GM19193 (cell line): ENCODE data around the gene PTGES2.

ENCODE experiments used
- POLR2A ChIP-seq: IDR thresholded peaks from 4 replicates; pipeline ENCODE4 v1.6.1; 2011; ENCODE audit not compliant: insufficient read depth, insufficient read length; ENCODE audit errors: extremely low read depth

PTGES2 gene

DNA sequence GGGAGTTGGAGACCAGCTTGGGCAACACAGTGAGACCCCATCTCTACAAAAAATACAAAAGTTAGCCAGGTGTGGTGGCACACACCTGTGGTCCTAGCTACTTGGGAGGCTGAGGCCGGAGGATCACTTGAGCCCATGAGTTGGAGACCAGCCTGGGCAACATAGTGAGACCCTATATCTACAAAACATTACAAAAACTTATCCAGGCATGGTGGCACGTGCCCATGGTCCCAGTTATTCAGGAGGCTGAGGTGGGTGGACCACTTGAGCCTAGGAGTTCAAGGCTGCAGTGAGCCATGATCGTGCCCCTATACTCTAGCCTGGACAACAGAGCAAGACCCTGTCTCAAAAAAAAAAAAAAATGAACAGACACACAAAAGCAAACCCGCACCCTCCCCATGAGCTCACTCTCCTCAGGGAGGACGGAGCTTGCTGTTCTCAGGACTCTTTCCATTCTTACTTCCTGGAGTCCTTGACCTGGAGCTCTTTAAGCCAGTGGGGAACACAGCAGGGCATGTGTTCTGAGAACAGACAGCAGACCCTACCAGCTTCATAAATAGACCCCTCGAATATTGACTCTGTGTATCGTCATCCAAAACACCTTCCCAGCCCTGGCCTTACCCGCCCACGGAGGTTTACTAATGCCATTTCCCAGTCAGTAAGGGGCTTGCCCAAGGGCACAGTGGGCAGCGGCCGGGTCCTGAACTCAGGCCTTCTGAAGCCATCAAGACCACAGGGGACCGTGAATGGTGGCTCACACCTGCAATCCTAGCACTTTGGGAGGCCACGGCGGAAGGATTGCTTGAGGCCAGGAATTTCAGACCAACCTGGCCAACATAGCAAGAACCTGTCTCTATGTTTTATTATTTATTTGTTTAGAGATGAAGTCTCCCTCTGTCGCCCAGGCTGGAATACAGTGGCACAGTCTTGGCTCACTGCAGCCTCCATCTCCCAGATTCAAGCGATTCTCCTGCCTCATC lies 11.1 kb downstream of the PTGES2 start:
- no peak for TF ChIP-seq POLR2A

DNA sequence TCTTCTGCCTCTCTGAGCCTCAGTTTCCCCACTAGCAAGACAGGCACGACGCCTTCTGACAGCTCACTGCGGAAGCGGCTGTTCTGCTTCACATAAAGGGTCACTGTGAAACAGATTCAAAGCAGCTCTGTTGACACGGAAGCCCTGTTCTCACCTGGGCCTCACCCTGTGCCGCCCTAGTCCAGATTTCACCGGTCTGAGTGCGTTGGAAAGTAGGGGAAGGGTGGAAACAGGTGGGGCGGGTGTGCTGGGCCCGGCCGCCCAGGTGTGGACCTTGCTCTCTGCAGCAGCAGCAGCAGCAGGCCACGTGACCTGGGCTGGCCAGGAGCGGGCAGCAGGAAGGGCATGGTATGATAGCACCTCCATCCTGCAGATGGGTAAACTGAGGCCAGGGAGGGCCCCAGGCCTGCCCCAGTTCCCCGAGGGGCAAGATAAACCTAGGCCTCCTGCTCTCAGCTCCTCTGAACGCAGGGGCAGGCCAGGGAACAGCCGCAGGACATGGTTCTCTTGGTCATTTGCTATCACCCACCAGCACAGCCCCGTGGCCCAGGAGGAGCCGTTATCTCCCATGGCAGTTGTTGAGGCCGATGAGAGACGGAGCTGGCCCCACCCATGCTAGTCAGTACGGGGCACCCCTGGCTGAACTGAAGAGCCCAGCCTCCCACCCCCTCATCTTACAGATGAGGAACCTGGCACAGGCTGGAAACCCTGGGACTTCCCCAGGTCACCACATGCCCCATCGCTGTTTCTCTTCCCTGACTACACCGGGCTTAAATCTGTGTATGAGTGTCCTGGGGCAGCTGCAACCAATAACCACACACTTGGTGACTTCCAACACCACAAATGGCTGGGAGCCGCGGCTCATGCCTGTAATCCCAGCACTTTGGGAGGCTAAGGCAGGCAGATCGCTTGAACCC lies 12.1 kb downstream of the PTGES2 start:
- TF ChIP-seq POLR2A: no peak

DNA sequence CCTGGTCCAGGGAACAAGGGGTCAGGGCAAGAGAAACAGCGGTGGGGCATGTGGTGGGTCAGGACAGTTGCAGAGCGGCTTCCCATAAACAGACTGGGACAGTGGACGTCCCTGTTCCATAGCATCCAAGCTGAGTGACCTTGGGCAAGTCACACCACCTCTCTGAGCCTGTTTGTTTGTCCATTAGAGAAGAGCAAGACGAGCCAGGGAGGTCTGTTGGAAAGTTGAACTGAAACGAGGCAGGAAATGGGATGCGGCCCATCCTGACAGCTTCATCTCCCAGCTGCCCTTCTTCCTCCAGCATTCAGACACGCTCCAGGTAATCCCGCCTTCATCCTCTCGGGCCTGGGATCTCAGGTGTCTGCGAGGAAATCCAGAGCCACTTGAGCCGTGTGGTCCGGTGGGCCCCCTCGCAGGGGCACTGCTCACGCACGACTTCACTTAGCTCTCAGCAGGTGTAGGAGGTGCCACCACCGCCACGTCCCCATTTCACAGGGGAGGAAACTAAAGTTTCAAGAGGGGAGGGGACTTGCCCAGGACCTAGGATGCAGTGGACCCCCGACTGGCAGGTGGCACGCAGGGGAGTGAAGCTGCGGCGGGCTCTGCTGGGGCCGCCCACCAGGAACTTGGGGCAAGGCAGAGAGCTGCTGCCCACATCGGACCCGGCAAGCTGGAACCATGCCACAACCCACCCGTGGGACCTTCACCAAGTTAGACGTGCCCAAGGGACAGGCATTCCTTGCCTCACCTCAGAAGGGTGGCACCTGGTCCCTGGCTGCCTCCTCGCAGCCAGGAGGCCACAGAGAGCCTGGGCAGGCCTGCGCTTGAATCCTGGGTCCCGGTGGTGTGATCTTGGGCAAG lies 13.0 kb downstream of the PTGES2 start:
- no peak for TF ChIP-seq POLR2A

DNA sequence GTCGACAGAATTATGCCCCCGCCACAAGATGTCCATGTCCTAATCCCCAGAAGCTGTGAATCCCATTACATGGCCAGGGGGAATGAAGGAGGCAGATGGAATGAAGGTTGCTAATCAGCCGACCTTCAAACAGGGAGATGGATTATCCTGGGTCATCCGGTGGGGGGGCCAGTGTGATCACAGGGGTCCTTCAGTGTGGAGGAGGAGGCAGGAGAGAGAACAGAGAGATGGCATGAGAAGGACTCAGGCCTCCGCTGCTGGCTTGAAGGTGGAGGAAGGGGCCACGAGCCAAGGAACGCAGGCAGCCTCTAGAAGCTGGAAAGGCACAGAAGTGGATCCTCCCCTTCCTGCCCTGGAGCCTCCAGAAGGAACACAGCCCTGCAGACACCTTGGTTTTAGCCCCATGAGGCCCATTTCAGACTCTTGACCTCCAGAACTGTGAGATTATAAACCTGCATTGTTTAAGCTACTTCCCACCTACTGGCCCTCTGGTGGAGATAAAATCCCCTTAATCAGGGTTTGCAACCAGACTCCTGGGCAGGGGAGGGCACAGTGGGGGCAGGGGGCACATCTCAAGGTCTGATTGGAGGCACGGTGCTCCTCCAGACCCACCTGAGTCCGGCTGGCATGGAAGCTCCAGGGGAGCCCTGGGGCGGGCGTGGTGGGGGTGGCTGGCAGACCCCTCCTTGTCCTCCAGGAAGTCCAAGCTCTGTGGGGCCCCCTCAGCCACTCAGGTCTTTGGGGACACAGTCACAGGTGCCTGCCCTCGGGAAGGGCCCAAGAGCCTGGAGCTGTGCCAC lies 13.8 kb downstream of the PTGES2 start:
- TF ChIP-seq POLR2A: no peak

GRCh38 chr9:128109050-128109709 lies 18.3 kb downstream of the PTGES2 start:
- no peak for TF ChIP-seq POLR2A

GRCh38 chr9:128108269-128109049 lies 19.1 kb downstream of the PTGES2 start:
- no peak for TF ChIP-seq POLR2A

- no peak for TF ChIP-seq POLR2A
These were observed 19.9 kb downstream of the PTGES2 start for GRCh38 chr9:128107468-128108268.

DNA sequence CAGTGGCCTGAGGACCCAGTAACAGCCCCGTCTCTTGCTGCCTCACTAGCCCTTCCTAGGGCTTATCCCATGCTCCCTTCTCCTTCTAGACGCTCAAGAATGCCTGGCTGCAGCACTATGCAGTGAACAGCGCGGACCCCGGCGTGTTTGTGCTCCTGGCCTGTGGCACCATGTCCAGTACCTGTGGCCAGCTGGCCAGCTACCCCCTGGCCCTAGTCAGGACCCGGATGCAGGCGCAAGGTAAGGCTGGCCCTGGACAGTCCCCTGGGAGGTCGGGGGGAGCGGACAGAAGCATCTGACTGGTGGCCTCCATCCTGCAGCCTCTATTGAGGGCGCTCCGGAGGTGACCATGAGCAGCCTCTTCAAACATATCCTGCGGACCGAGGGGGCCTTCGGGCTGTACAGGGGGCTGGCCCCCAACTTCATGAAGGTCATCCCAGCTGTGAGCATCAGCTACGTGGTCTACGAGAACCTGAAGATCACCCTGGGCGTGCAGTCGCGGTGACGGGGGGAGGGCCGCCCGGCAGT lies 20.5 kb downstream of the PTGES2 start:
- TF ChIP-seq POLR2A: no peak

DNA sequence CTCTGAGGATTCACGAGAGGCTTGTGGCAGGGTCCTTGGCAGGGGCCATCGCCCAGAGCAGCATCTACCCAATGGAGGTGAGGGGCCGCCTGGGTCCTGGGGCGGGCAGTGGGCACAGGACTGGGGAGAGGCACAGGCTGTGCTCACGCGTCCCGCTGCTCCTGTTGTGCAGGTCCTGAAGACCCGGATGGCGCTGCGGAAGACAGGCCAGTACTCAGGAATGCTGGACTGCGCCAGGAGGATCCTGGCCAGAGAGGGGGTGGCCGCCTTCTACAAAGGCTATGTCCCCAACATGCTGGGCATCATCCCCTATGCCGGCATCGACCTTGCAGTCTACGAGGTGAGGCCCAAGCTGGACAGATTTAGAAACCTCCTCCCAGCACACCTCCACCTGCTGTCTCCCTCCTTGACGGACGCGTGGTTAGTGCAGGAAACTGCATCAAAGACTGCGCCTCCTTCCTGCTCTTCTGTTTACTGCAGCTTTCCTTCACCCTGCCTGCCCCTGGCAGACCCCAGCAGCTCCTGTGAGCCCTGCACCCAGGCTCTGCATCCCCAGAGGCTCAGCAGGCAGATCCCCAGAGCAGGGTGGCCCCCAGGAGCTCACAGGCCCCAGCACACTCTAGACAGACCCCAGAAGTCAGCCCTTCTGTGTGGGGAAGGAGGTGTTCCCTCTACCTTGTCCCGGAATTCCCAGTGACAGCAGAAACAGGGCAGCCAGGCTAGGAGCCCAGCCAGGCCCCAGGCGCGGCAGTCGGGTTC lies 21.2 kb downstream of the PTGES2 start:
- no peak for TF ChIP-seq POLR2A

GRCh38 chr9:128105538-128106175 lies 21.9 kb downstream of the PTGES2 start:
- no peak for TF ChIP-seq POLR2A
